Measurements from ENCODE around the gene ENPP5. TPM values are rescaled to one million over a fixed set of nuclear protein-coding genes. Genes with fewer than 3 reads are reported as not detected.

Gene ENPP5
- total and polyA plus RNA-seq, 4 donors, result 0.17 to 3.2 (median 0.57) TPM

GRCh38 chr6:46138281-46138680 is 32.5 kb downstream of the ENPP5 start:
- H3K4me1 ChIP-seq (ENCODE audit: control insufficient read depth in 4 of 4, insufficient read depth in 4 of 4, low read length in 3 of 4), result no peaks in the 10 kb centered on the region
- no peak for DNase-seq (ENCODE audit: low spot score)
- H3K9me3 ChIP-seq (ENCODE audit: control insufficient read depth in 4 of 4, low read length in 3 of 4), result no peaks in the 10 kb centered on the region
- H3K27ac ChIP-seq (ENCODE audit: low read depth in 1 of 2, low read length in 2 of 2), result no peak overlapping the region
- H3K36me3 ChIP-seq (ENCODE audit: control insufficient read depth in 4 of 4, insufficient read depth in 3 of 4, low read depth in 1 of 4, low read length in 3 of 4), result peaks cover 0 to 5% (median 0%) of the 10 kb centered on the region in 4 donors
- TF ChIP-seq HNF4G (IDR thresholded peaks at IDR 0.05) (no peak), HNF4A (conservative IDR thresholded peaks at IDR 0.05) (no peak), RAD21 (IDR thresholded peaks at IDR 0.05) (no peak), TAF1 (conservative IDR thresholded peaks at IDR 0.05) (no peak), NR2F2 (IDR thresholded peaks at IDR 0.05) (no peak), FOXA1 (IDR thresholded peaks at IDR 0.05) (no peak), JUND (IDR thresholded peaks at IDR 0.05) (no peak), SP1 (IDR thresholded peaks at IDR 0.05) (no peak), EGR1 (IDR thresholded peaks at IDR 0.05; ENCODE audit: low read depth in 2 of 2) (no peak), REST (IDR thresholded peaks at IDR 0.05) (no peak), CTCF (IDR thresholded peaks at IDR 0.05; ENCODE audit: low read depth, low read length, missing input control) (no peak), RXRA (IDR thresholded peaks at IDR 0.05) (no peak), GABPA (IDR thresholded peaks at IDR 0.05 in 1 of 2, conservative IDR thresholded peaks at IDR 0.05 in 1 of 2) (no peak), YY1 (IDR thresholded peaks at IDR 0.05) (no peak), MAX (IDR thresholded peaks at IDR 0.05) (no peak), FOXA2 (IDR thresholded peaks at IDR 0.05) (no peak)
- TF ChIP-seq, protein P1, sequence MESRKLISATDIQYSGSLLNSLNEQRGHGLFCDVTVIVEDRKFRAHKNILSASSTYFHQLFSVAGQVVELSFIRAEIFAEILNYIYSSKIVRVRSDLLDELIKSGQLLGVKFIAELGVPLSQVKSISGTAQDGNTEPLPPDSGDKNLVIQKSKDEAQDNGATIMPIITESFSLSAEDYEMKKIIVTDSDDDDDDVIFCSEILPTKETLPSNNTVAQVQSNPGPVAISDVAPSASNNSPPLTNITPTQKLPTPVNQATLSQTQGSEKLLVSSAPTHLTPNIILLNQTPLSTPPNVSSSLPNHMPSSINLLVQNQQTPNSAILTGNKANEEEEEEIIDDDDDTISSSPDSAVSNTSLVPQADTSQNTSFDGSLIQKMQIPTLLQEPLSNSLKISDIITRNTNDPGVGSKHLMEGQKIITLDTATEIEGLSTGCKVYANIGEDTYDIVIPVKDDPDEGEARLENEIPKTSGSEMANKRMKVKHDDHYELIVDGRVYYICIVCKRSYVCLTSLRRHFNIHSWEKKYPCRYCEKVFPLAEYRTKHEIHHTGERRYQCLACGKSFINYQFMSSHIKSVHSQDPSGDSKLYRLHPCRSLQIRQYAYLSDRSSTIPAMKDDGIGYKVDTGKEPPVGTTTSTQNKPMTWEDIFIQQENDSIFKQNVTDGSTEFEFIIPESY (IDR thresholded peaks at IDR 0.05), result no peak
- TF ChIP-seq, protein P2, sequence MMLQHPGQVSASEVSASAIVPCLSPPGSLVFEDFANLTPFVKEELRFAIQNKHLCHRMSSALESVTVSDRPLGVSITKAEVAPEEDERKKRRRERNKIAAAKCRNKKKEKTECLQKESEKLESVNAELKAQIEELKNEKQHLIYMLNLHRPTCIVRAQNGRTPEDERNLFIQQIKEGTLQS (IDR thresholded peaks at IDR 0.05), result no peak
- no peak overlapping the region for H3K4me3 ChIP-seq (ENCODE audit: low read depth in 1 of 3, low read length in 3 of 3)
- WGBS, result 78% methylated on average over 1 of the region's 1 CpG
- no peak overlapping the region for H3K9ac ChIP-seq (ENCODE audit: low read depth in 1 of 2, low read length in 2 of 2)
- H3K27me3 ChIP-seq (ENCODE audit: control insufficient read depth in 4 of 4, insufficient read depth in 4 of 4, low read length in 3 of 4), result no peaks in the 10 kb centered on the region
